SK-N-SH (cell line): Measurements from ENCODE around the gene PRR33. TPM values are rescaled to one million over a fixed set of nuclear protein-coding genes. Genes with fewer than 3 reads are reported as not detected.
A peak's percentile ranks its signal among the peaks of the same experiment; 100 is the strongest.
"Not testable (repeated sequence)": the region's sequence is repeated elsewhere in the genome, so short reads cannot be mapped to it uniquely, and the experiment has no call there.

Experiments
- CTCF ChIA-PET: fragments of 300-600, 350-600 bp; formaldehyde crosslinking; extraction: SDS; loops from one replicate; lab custom pipeline; 2021; lab: Yijun Ruan, JAX
- POLR2A ChIA-PET: fragments of 350-600 bp; sonication (Branson Sonifier 250); formaldehyde crosslinking; extraction: SDS; loops from one replicate; lab custom pipeline; 2020; ENCODE audit warnings: antibody characterized with exemption, inconsistent platforms; lab: Yijun Ruan, JAX
- DNase-seq: peaks from one replicate; pipeline ENCODE4 v3.0.0; 2012
- H2AFZ ChIP-seq: fragments of 200-600 bp; sonication (generic); 2 replicates; pipeline ENCODE4 v1.8.1; 2016; ENCODE audit warnings: antibody characterized with exemption, mild to moderate bottlenecking, low read depth
- H3F3A ChIP-seq: fragments of 200-600 bp; sonication (generic); replicated peaks from 2 replicates; pipeline ENCODE3; 2016; ENCODE audit warnings: antibody characterized with exemption, mild to moderate bottlenecking; ENCODE audit not compliant: insufficient read depth
- H3K27ac ChIP-seq, 2 experiments: fragments of 200-500 bp in 1 of 2; fragments of 200-600 bp in 1 of 2; sonication (Bioruptor generic) in 1 of 2; sonication (generic), shearing (Covaris generic) in 1 of 2; 2 replicates each; pipeline versions ENCODE4 v1.5.1 to v1.6.1; 2014 to 2016; ENCODE audit warnings: low read depth in 2 of 2, inconsistent platforms in 1 of 2, low read length in 1 of 2, mild to moderate bottlenecking in 1 of 2, mixed read lengths in 1 of 2
- H3K27me3 ChIP-seq: fragments of 200-600 bp; sonication (generic), shearing (Covaris generic); 2 replicates; pipeline ENCODE4 v1.6.1; 2016; ENCODE audit warnings: mixed run types; ENCODE audit not compliant: insufficient read depth
- H3K36me3 ChIP-seq, 2 experiments: fragments of 200-500 bp in 1 of 2; fragments of 200-600 bp in 1 of 2; sonication (Bioruptor generic) in 1 of 2; sonication (generic) in 1 of 2; replicated peaks in 1 of 2; 2 replicates each; pipeline versions ENCODE3 to v1.5.1; 2014 to 2016; ENCODE audit warnings: low read length in 1 of 2, mild to moderate bottlenecking in 1 of 2; ENCODE audit not compliant: insufficient read depth in 2 of 2, control insufficient read depth in 1 of 2
- H3K4me1 ChIP-seq, 2 experiments: fragments of 200-500 bp in 1 of 2; fragments of 200-600 bp in 1 of 2; sonication (Bioruptor generic) in 1 of 2; sonication (generic), shearing (Covaris generic) in 1 of 2; 2 replicates each; pipeline versions ENCODE4 v1.5.1 to v1.6.1; 2014 to 2016; ENCODE audit warnings: low read depth in 1 of 2, low read length in 1 of 2, mixed run types in 1 of 2; ENCODE audit not compliant: insufficient read depth in 2 of 2, control insufficient read depth in 1 of 2
- H3K4me2 ChIP-seq: fragments of 200-600 bp; sonication (generic), shearing (Covaris generic); 2 replicates; pipeline ENCODE4 v1.6.1; 2017; ENCODE audit warnings: mixed run types
- H3K4me3 ChIP-seq, 2 experiments: fragments of 200-500 bp in 1 of 2; fragments of 200-600 bp in 1 of 2; sonication (Bioruptor generic) in 1 of 2; sonication (generic), shearing (Covaris generic) in 1 of 2; 2 replicates each; pipeline versions ENCODE4 v1.5.1 to v1.8.1; 2014 to 2016; ENCODE audit warnings: low read depth in 2 of 2, inconsistent platforms in 1 of 2, low read length in 1 of 2, mild to moderate bottlenecking in 1 of 2, mixed read lengths in 1 of 2, moderate library complexity in 1 of 2
- H3K79me2 ChIP-seq: fragments of 200-600 bp; sonication (generic); 2 replicates; pipeline ENCODE4 v1.8.1; 2017; ENCODE audit warnings: mild to moderate bottlenecking; ENCODE audit not compliant: insufficient read depth
- H3K9ac ChIP-seq: fragments of 200-600 bp; sonication (generic); 2 replicates; pipeline ENCODE4 v1.6.1; 2017; ENCODE audit warnings: mixed run types
- H3K9me2 ChIP-seq: fragments of 200-600 bp; sonication (generic); 2 replicates; pipeline ENCODE4 v1.6.1; 2017; ENCODE audit warnings: mixed run types
- H3K9me3 ChIP-seq: fragments of 200-600 bp; sonication (generic); 2 replicates; pipeline ENCODE4 v1.6.1; 2017; ENCODE audit warnings: mixed run types, mild to moderate bottlenecking, moderate library complexity
- H4K20me1 ChIP-seq: fragments of 200-600 bp; sonication (generic); 2 replicates; pipeline ENCODE4 v1.6.1; 2017; ENCODE audit warnings: mild to moderate bottlenecking, mixed run types; ENCODE audit not compliant: insufficient read depth
- CHD2 ChIP-seq: fragments of 150-350 bp; IDR thresholded peaks from 2 replicates; pipeline ENCODE4 v1.6.1; 2018; ENCODE audit warnings: low read length; ENCODE audit not compliant: partially characterized antibody
- CTCF ChIP-seq: fragments of 200-600 bp; sonication (generic); IDR thresholded peaks from 2 replicates; pipeline ENCODE4 v1.6.1; 2017; ENCODE audit warnings: antibody characterized with exemption, mild to moderate bottlenecking, moderate library complexity
- ELF1 ChIP-seq: IDR thresholded peaks from 2 replicates; pipeline ENCODE4 v1.4.0; 2012
- FOSL2 ChIP-seq: IDR thresholded peaks from 2 replicates; pipeline ENCODE4 v1.4.0; 2012; ENCODE audit warnings: low read depth, mild to moderate bottlenecking, moderate library complexity, borderline replicate concordance
- FOXJ3 ChIP-seq: sonication (generic); formaldehyde crosslinking; IDR thresholded peaks from 2 replicates; pipeline ENCODE4 v1.5.1; 2020; ENCODE audit warnings: mild to moderate bottlenecking, missing genetic modification reagents
- GABPA ChIP-seq: IDR thresholded peaks from 2 replicates; pipeline ENCODE4 v1.4.0; 2012; ENCODE audit warnings: low read depth, mild to moderate bottlenecking
- JUND ChIP-seq: IDR thresholded peaks from 2 replicates; pipeline ENCODE4 v1.4.0; 2012
- POLR2AphosphoS5 ChIP-seq: IDR thresholded peaks from 2 replicates; pipeline ENCODE4 v1.6.1; 2012; ENCODE audit warnings: low read depth, low read length
- RAD21 ChIP-seq: IDR thresholded peaks from 2 replicates; pipeline ENCODE4 v1.6.1; 2012; ENCODE audit warnings: mild to moderate bottlenecking, low read length
- YY1 ChIP-seq: IDR thresholded peaks from 2 replicates; pipeline ENCODE4 v1.4.0; 2012; ENCODE audit warnings: low read depth, mild to moderate bottlenecking
- ZBTB33 ChIP-seq: IDR thresholded peaks from 2 replicates; pipeline ENCODE4 v1.4.0; 2012; ENCODE audit warnings: low read depth, borderline replicate concordance
- WGBS: methylation state at CpG from one replicate; pipeline ENCODE4 v1.1.6; 2017; ENCODE audit warnings: low lambda C conversion rate; 5-methylcytosine and 5-hydroxymethylcytosine counted together
- polyA plus RNA-seq, 3 experiments: library from polyadenylated mRNA; depleted of rRNA; stranded (reverse); fragments of >200 nt; gene quantifications; 2 replicates each; pipeline ENCODE4 v1.2.3, GENCODE V29; 2012

PRR33 gene
- polyA plus RNA-seq, 1 of the 3 experiments (the other 2 are of a cell fraction): not detected

GRCh38 chr11:1876361-1877063, 15.2 kb downstream of the PRR33 start:
- peak; percentile 86 for DNase-seq
- 30% methylated on average over 7 of the region's 26 CpGs for WGBS
- H3K36me3 ChIP-seq: no peaks in the 10 kb centered on the region
- peak overlapping the region; percentile 28 to 78; a peak in 2 of 4 replicates for H3K27ac ChIP-seq
- no peak overlapping the region; a peak in 1 of 4 replicates for H3K4me3 ChIP-seq
- ChIA-PET POLR2A (interaction anchor here (0.6 to 2.4 kb wide), 7 partner anchors 28 to 121 kb away, joined by 4 to 11 read pairs (median 6); partner anchors contain the start of genes H19 and SYT8), CTCF (interaction anchor here (0.8 to 5.2 kb wide), 32 partner anchors 10 to 287 kb away, joined by 3 to 49 read pairs (median 4); partner anchors contain the start of genes CTSD, H19, SYT8 and TNNI2)
- H3F3A ChIP-seq: no peaks in the 10 kb centered on the region
- H4K20me1 ChIP-seq: no peaks in the 10 kb centered on the region
- peaks cover 0 to 46% of the 10 kb centered on the region in 2 experiments; a peak in 2 of 4 replicates for H3K4me1 ChIP-seq
- H3K9me2 ChIP-seq: no peaks in the 10 kb centered on the region
- H3K9ac ChIP-seq: no peak overlapping the region
- H3K79me2 ChIP-seq: no peaks in the 10 kb centered on the region
- H2AFZ ChIP-seq: no peak overlapping the region
- no peaks in the 10 kb centered on the region for H3K27me3 ChIP-seq
- TF ChIP-seq CTCF: peak; percentile 51
- TF ChIP-seq CHD2: peak; percentile 25
- TF ChIP-seq ZBTB33: no peak
- TF ChIP-seq JUND: no peak
- no peak for TF ChIP-seq POLR2AphosphoS5
- no peak for TF ChIP-seq RAD21
- TF ChIP-seq FOSL2: no peak
- TF ChIP-seq FOXJ3 (CRISPR knock-in tag): peak; percentile 38; the same call in 1 of the 2 replicates
- no peak for TF ChIP-seq ELF1
- no peak for TF ChIP-seq GABPA
- no peak for TF ChIP-seq YY1
- peak overlapping the region; percentile 60; the same call in 1 of the 2 replicates for H3K4me2 ChIP-seq
- no peaks in the 10 kb centered on the region for H3K9me3 ChIP-seq

GRCh38 chr11:1875851-1876301, 15.8 kb downstream of the PRR33 start:
- WGBS: 88% methylated on average over 6 of the region's 13 CpGs
- CTCF ChIA-PET: interaction anchor here (0.6 to 5.2 kb wide), 25 partner anchors 9 to 280 kb away, joined by 3 to 49 read pairs (median 6); partner anchors contain the start of genes CTSD, H19, SYT8 and TNNI2
- H2AFZ ChIP-seq, H3K79me2 ChIP-seq, H3F3A ChIP-seq, DNase-seq, H3K27me3 ChIP-seq, H3K9ac ChIP-seq, H3K9me2 ChIP-seq, H3K9me3 ChIP-seq, H3K36me3 ChIP-seq, H3K4me3 ChIP-seq, H4K20me1 ChIP-seq: not testable (repeated sequence)
- Histone ChIP-seq H3K27ac (peak overlapping the region in 1 of 2 experiments; percentile 78; a peak in 1 of 4 replicates), H3K4me1 (peaks cover 0 to 46% of the 10 kb centered on the region in 2 experiments; a peak in 2 of 4 replicates), H3K4me2 (peak overlapping the region; percentile 60; the same call in 1 of the 2 replicates)
- POLR2A ChIA-PET: interaction anchor here (1.4 to 2.4 kb wide), 5 partner anchors 41 to 122 kb away, joined by 4 to 11 read pairs (median 7); partner anchors contain the start of genes H19 and SYT8
